GM13976 (cell line): ENCODE results near the gene GLCCI1.

Source experiments
- DNase-seq: peaks from one replicate; pipeline ENCODE4 v3.0.0; 2012; ENCODE audit warnings: low spot score
- CTCF ChIP-seq: IDR thresholded peaks from 2 replicates; pipeline ENCODE4 v1.5.1; 2012; ENCODE audit warnings: borderline replicate concordance, mild to moderate bottlenecking; ENCODE audit not compliant: insufficient read depth; ENCODE audit errors: extremely low read depth, missing control alignments, control extremely low read depth
- in situ Hi-C: fragments of 300-500 bp; cut with MboI; formaldehyde crosslinking; loops from one replicate; pipeline ENCODE4 v1.12.0; 2022; ENCODE audit warnings: low sequenced_read_pairs, mixed read lengths, inconsistent platforms; ENCODE audit not compliant: unreplicated experiment

Gene GLCCI1

GRCh38 chr7:7938471-7938870 is 30.1 kb upstream of the GLCCI1 start:
- in situ Hi-C loops = no loop called here
- DNase-seq = no peak
- no peak for TF ChIP-seq CTCF

GRCh38 chr7:7943951-7944350 is 24.6 kb upstream of the GLCCI1 start:
- no peak for DNase-seq
- TF ChIP-seq CTCF = no peak
- in situ Hi-C loops = no loop called here

- in situ Hi-C loops = no loop called here
Measured at GRCh38 chr7:7944619-7945282, 23.8 kb upstream of the GLCCI1 start.

GRCh38 chr7:7946486-7946885 is 22.1 kb upstream of the GLCCI1 start:
- in situ Hi-C loops = no loop called here
- DNase-seq = no peak
- TF ChIP-seq CTCF = no peak

More at GRCh38 chr7:7944619-7945282, 23.8 kb upstream of the GLCCI1 start:
- DNase-seq = peak; percentile 51
- TF ChIP-seq CTCF = peak; percentile 8

GRCh38 chr7:7948232-7948631 is 20.4 kb upstream of the GLCCI1 start:
- DNase-seq = no peak
- in situ Hi-C loops = no loop called here
- no peak for TF ChIP-seq CTCF

GRCh38 chr7:7953806-7954205 is 14.8 kb upstream of the GLCCI1 start:
- in situ Hi-C loops = no loop called here
- no peak for TF ChIP-seq CTCF
- no peak for DNase-seq
